ENCODE measurements around the gene PNPLA6. TPM values are rescaled to one million over a fixed set of nuclear protein-coding genes. Genes with fewer than 3 reads are reported as not detected.

The PNPLA6 gene
- total and polyA plus RNA-seq, 2 of the 8 experiments (the other 6 are each of a cell fraction or from before 2014, with no cell fraction given) = 55.1 to 121 TPM

GRCh38 chr19:7582446-7582845 lies 46.9 kb downstream of the PNPLA6 start:
- Histone ChIP-seq H3K79me1 (ENCODE audit: low read depth, low read length) (no peaks in the 10 kb centered on the region), H4K5ac (ENCODE audit: insufficient read length, low read depth, low read length) (no peak overlapping the region), H3K18ac (ENCODE audit: extremely low read depth, low read length) (no peak overlapping the region), H3K9me3 (ENCODE audit: insufficient read depth in 2 of 2, low read depth in 1 of 2, low read length in 1 of 2) (no peaks in the 10 kb centered on the region), H2AFZ (ENCODE audit: low read length) (no peak overlapping the region), H3K56ac (replicated peaks; ENCODE audit: insufficient read length, low read depth, low read length) (no peak overlapping the region), H3K79me2 (ENCODE audit: control insufficient read depth in 1 of 2, insufficient read depth in 2 of 2, low read length in 2 of 2) (no peaks in the 10 kb centered on the region), H3K9ac (replicated peaks in 1 of 4; ENCODE audit: extremely low read depth in 1 of 4, low read depth in 3 of 4, low read length in 3 of 4) (no peak overlapping the region), H2BK15ac (ENCODE audit: low read length) (no peak overlapping the region), H3K27me3 (replicated peaks in 1 of 4; ENCODE audit: control insufficient read depth in 3 of 4, extremely low read depth in 1 of 4, insufficient read depth in 3 of 4, low read length in 3 of 4) (0 out of 7 replicates have a peak, but pooled peaks cover 0 to 2% (median 0%) of the 10 kb centered on the region in 4 experiments), H2BK120ac (replicated peaks; ENCODE audit: low read depth, low read length) (no peak overlapping the region), H3K27ac (ENCODE audit: low read depth, low read length) (no peak overlapping the region), H3K4me1 (replicated peaks in 1 of 4; ENCODE audit: control insufficient read depth in 3 of 4, insufficient read depth in 4 of 4, low read length in 3 of 4) (no peaks in the 10 kb centered on the region), H2BK5ac (ENCODE audit: low read depth, low read length) (no peak overlapping the region), H2BK20ac (ENCODE audit: low read length) (no peak overlapping the region), H4K91ac (replicated peaks; ENCODE audit: insufficient read length, low read length) (peak overlapping the region; percentile 40), H3K4me2 (ENCODE audit: insufficient read depth in 1 of 2, low read depth in 2 of 2, low read length in 2 of 2) (no peak overlapping the region), H2BK12ac (ENCODE audit: low read depth, low read length) (no peak overlapping the region), H3K23me2 (ENCODE audit: low read depth, low read length) (no peaks in the 10 kb centered on the region), H3K36me3 (ENCODE audit: control insufficient read depth in 2 of 4, insufficient read depth in 4 of 4, low read length in 3 of 4) (no peaks in the 10 kb centered on the region), H3K4me3 (ENCODE audit: extremely low read depth in 1 of 4, insufficient read depth in 2 of 4, low read depth in 3 of 4, low read length in 4 of 4) (no peak overlapping the region), H3K23ac (ENCODE audit: insufficient read length) (no peak overlapping the region), H2AK5ac (ENCODE audit: low read depth, low read length) (no peak overlapping the region), H3K4ac (replicated peaks; ENCODE audit: insufficient read length, low read depth, low read length) (no peak overlapping the region), H3K14ac (ENCODE audit: insufficient read length) (no peak overlapping the region), H4K20me1 (replicated peaks in 1 of 2; ENCODE audit: control insufficient read depth in 1 of 2, insufficient read depth in 2 of 2, low read length in 2 of 2) (no peaks in the 10 kb centered on the region), H4K8ac (ENCODE audit: extremely low read depth, insufficient read depth, low read length) (no peak overlapping the region)
- FAIRE-seq (no peak), DNase-seq (ENCODE audit: low read depth in 1 of 2, low spot score in 2 of 2) (no peak)
- 69% methylated on average over 11 of the region's 11 CpGs; no CpG with 5 or more reads in 1 of the 2 experiments for WGBS, 2 experiments (ENCODE audit: extremely low coverage in 1 of 2, insufficient coverage in 1 of 2, insufficient read length in 1 of 2, insufficient replicate concordance in 2 of 2, low coverage in 1 of 2, low lambda C conversion rate in 2 of 2, missing lambda C conversion rate in 1 of 2)
- POLR2A ChIA-PET (ENCODE audit: partially characterized antibody) = no interaction called here
- TF ChIP-seq SIX5 (IDR thresholded peaks at IDR 0.05; ENCODE audit: low read depth, low read length) (no peak), MAFK (IDR thresholded peaks at IDR 0.05; ENCODE audit: low read depth, low read length) (no peak), CHD2 (IDR thresholded peaks at IDR 0.05; ENCODE audit: low read length) (no peak), BRCA1 (IDR thresholded peaks at IDR 0.05; ENCODE audit: low read depth, low read length) (no peak), SIN3A (conservative IDR thresholded peaks at IDR 0.05 in 1 of 2, IDR thresholded peaks at IDR 0.05 in 1 of 2; ENCODE audit: low read depth in 1 of 2, low read length in 2 of 2) (no peak), RFX5 (IDR thresholded peaks at IDR 0.05; ENCODE audit: borderline replicate concordance, low read depth, low read length) (no peak), SP4 (IDR thresholded peaks at IDR 0.05; ENCODE audit: low read length) (no peak), SP1 (IDR thresholded peaks at IDR 0.05; ENCODE audit: low read depth, low read length) (no peak), JUN (IDR thresholded peaks at IDR 0.05; ENCODE audit: low read depth, low read length) (no peak), EGR1 (IDR thresholded peaks at IDR 0.05; ENCODE audit: borderline replicate concordance, low read depth, low read length) (no peak), KDM4A (IDR thresholded peaks at IDR 0.05; ENCODE audit: low read depth, low read length, severe bottlenecking) (no peak), TAF1 (IDR thresholded peaks at IDR 0.05; ENCODE audit: low read depth, low read length) (no peak), SIRT6 (IDR thresholded peaks at IDR 0.05; ENCODE audit: low read length) (no peak), GABPA (IDR thresholded peaks at IDR 0.05; ENCODE audit: borderline replicate concordance, insufficient read depth, low read length) (no peak)
- TF ChIP-seq, protein P1, sequence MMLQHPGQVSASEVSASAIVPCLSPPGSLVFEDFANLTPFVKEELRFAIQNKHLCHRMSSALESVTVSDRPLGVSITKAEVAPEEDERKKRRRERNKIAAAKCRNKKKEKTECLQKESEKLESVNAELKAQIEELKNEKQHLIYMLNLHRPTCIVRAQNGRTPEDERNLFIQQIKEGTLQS (IDR thresholded peaks at IDR 0.05; ENCODE audit: insufficient read depth, low read depth, low read length) = no peak
- CTCF ChIA-PET (ENCODE audit: partially characterized antibody) = interaction anchor here (0.6 to 1.2 kb wide), 3 partner anchors 9 to 275 kb away, joined by 3 read pairs; no protein-coding TSS in a partner anchor

Data from H1 (cell line).